ENCODE data around the gene CCDC102A. TPM values are rescaled to one million over a fixed set of nuclear protein-coding genes. Genes with fewer than 3 reads are reported as not detected.

Gene CCDC102A
- polyA plus RNA-seq, 3 donors = not detected

DNA sequence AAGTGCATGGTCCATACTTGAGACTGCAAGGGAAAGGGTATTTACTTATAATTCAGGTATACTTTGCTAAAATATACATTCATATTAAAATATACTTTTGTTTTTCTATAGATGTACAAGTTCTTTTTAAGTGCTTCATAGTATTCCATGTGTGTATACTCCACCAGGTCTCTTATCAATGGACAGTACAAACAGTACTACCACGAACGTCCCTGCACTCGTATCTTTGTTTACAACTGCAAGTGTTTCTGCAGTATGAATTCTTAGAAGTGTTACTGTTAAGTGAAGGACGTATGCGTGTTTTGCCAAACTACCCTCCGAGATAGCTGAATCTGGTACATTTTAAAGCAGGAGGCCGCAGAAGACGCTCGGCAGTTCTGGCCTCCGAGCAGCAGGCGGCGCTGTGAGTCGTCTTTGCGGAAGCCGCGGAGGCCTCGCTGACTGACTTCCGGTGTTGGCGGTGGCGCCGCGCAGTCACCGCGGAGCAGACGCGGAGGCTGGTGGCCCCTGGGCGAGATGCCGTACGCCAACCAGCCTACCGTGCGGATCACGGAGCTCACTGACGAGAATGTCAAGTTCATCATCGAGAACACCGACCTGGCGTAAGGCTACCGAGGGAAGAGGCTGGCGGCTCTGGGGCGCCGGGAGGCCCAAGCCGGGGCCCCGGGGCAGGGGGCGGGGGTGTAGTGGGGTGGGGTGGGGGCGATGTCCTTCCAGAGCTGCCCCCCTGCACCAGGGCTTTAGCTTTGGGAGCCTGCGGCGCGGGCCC lies 74.0 kb downstream of the CCDC102A start, which contains the start of gene POLR2C:
Gene POLR2C (plus strand): TSS at position 471 of the 769 bp plus-strand sequence. CDS start 46 bp downstream, at position 517.
- WGBS (ENCODE audit: insufficient coverage) = under 1% methylated on average over 33 of the region's 47 CpGs
- Mint-ChIP-seq H3K36me3 (peaks cover 65 to 66% of the 10 kb centered on the region in 2 donors), H3K4me3 (peak within 1 kb of the TSS; percentile 99), H3K27ac (peak within 1 kb of the TSS; percentile 94 to 99 (median 97)), H3K27me3 (ENCODE audit: low read depth in 3 of 3) (peaks cover 0 to 3% (median 2%) of the 10 kb centered on the region in 3 donors), H3K9me3 (no peaks in the 10 kb centered on the region), H3K4me1 (peaks cover 22% of the 10 kb centered on the region)
- peak; percentile 86 to 87 (median 87) for DNase-seq
- Histone ChIP-seq H3K9me3 (replicated peaks in 1 of 2; ENCODE audit: control insufficient read depth in 1 of 2, insufficient read depth in 1 of 2, low read length in 2 of 2) (no peaks in the 10 kb centered on the region), H3K79me2 (ENCODE audit: insufficient read depth, low read length) (peaks cover 24% of the 10 kb centered on the region), H3K36me3 (replicated peaks in 1 of 2; ENCODE audit: control insufficient read depth in 1 of 2, insufficient read depth in 2 of 2, low read length in 2 of 2) (peaks cover 60 to 65% of the 10 kb centered on the region in 2 donors), H3K27ac (ENCODE audit: low read depth in 1 of 2, low read length in 2 of 2) (peak within 1 kb of the TSS; percentile 9 to 80), H3K4me3 (replicated peaks in 1 of 3; ENCODE audit: low read depth in 2 of 3, low read length in 3 of 3) (peak within 1 kb of the TSS; percentile 53 to 85 (median 74)), H3K4me1 (ENCODE audit: control insufficient read depth in 1 of 2, insufficient read depth in 2 of 2, low read length in 2 of 2) (peaks cover 9 to 11% of the 10 kb centered on the region in 2 donors), H3K9ac (ENCODE audit: insufficient read depth, low read length, poor library complexity, severe bottlenecking) (peak within 1 kb of the TSS; percentile 69), H3K27me3 (ENCODE audit: control insufficient read depth in 2 of 2, insufficient read depth in 2 of 2, low read length in 2 of 2) (no peaks in the 10 kb centered on the region), H3K4me2 (replicated peaks; ENCODE audit: extremely low read depth, low read length, poor library complexity, severe bottlenecking) (peak within 1 kb of the TSS; percentile 88), H2AFZ (ENCODE audit: insufficient read depth, low read depth, low read length, poor library complexity, severe bottlenecking) (peak within 1 kb of the TSS; percentile 78), H4K20me1 (ENCODE audit: insufficient read depth, low read length) (peaks cover 13% of the 10 kb centered on the region)
- TF ChIP-seq, protein P1, sequence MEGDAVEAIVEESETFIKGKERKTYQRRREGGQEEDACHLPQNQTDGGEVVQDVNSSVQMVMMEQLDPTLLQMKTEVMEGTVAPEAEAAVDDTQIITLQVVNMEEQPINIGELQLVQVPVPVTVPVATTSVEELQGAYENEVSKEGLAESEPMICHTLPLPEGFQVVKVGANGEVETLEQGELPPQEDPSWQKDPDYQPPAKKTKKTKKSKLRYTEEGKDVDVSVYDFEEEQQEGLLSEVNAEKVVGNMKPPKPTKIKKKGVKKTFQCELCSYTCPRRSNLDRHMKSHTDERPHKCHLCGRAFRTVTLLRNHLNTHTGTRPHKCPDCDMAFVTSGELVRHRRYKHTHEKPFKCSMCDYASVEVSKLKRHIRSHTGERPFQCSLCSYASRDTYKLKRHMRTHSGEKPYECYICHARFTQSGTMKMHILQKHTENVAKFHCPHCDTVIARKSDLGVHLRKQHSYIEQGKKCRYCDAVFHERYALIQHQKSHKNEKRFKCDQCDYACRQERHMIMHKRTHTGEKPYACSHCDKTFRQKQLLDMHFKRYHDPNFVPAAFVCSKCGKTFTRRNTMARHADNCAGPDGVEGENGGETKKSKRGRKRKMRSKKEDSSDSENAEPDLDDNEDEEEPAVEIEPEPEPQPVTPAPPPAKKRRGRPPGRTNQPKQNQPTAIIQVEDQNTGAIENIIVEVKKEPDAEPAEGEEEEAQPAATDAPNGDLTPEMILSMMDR (IDR thresholded peaks at IDR 0.05) = peak; percentile 97
- intact Hi-C loops (cut with micrococcal nuclease) = loop anchor here in 1 of 2 donors (2.0 to 10.0 kb wide), 2 partner anchors 16 to 272 kb away; partner anchors contain the start of genes CIAPIN1, COQ9 and KATNB1

Other genes with a start within 250 kb of the CCDC102A start
- under 1 TPM; 0.04 to 0.18 (median 0.15) TPM for gene CCL22, start 177.8 kb downstream of the CCDC102A start, polyA plus RNA-seq
- not detected for gene CX3CL1, start 164.1 kb downstream of the CCDC102A start, polyA plus RNA-seq
- gene CCL17, start 131.8 kb downstream of the CCDC102A start, polyA plus RNA-seq = not detected
- gene CIAPIN1, start 89.2 kb downstream of the CCDC102A start, polyA plus RNA-seq = 10 to 100 TPM; 24.0 to 46.5 (median 42.1) TPM
- gene COQ9, start 89.1 kb downstream of the CCDC102A start, polyA plus RNA-seq = 10 to 100 TPM; 32.7 to 47.8 (median 38.4) TPM
- 10 to 100 TPM; 22.6 to 51.3 (median 24.4) TPM for gene POLR2C, start 73.9 kb downstream of the CCDC102A start, polyA plus RNA-seq
- gene DOK4, start 50.1 kb downstream of the CCDC102A start, polyA plus RNA-seq = under 1 TPM in 2 of 3 donors, not detected in 1; 0.09 to 0.17 TPM
- gene ADGRG5, start 6.1 kb upstream of the CCDC102A start, polyA plus RNA-seq = 1 to 10 TPM in 1 of 3 donors, under 1 TPM in 2; 0.91 to 1.2 (median 0.97) TPM
- under 1 TPM; 0.07 to 0.39 (median 0.08) TPM for gene ADGRG1, start 92.1 kb upstream of the CCDC102A start, polyA plus RNA-seq
- gene ADGRG3, start 131.7 kb upstream of the CCDC102A start, polyA plus RNA-seq = 1 to 10 TPM in 1 of 3 donors, under 1 TPM in 1, not detected in 1; 0.41 to 1.0 TPM
- under 1 TPM in 2 of 3 donors, not detected in 1; 0.11 to 0.41 TPM for gene DRC7, start 158.2 kb upstream of the CCDC102A start, polyA plus RNA-seq
- gene KATNB1, start 199.2 kb upstream of the CCDC102A start, polyA plus RNA-seq = 10 to 100 TPM; 16.9 to 35.6 (median 17.7) TPM